GM19025 (cell line): ENCODE data around the gene SPATA7.

ENCODE experiments used
- ATAC-seq: cut with Tn5 transposase; IDR thresholded peaks from one replicate; pipeline ENCODE4 v1.9.1; 2021; ENCODE audit warnings: mild to moderate bottlenecking, low read depth, moderate library complexity; ENCODE audit not compliant: unreplicated experiment

The SPATA7 gene

DNA sequence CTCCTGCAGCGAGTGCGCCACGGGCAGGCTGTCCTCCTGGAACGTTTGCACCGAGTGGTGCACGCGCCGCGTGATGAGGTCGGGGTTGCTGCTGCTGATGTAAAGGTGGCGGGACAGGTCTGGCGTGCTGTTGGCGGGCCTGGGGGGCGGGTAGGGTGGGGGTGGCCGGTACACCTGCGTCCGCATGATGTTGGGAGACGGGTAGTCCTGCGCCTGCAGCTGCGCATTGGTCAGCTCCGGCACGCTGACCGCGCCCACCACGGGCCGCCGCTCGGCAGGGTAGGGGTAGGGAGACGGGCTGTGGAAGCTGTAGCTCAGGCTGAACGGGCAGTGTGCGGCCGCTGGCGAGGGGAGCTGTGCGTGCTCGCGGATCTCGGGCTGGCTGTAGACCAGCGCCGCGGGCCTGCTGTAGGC is 94.1 kb downstream of the SPATA7 start:
- ATAC-seq: no peak

GRCh38 chr14:88481059-88481458 is 95.6 kb downstream of the SPATA7 start:
- ATAC-seq: no peak

DNA sequence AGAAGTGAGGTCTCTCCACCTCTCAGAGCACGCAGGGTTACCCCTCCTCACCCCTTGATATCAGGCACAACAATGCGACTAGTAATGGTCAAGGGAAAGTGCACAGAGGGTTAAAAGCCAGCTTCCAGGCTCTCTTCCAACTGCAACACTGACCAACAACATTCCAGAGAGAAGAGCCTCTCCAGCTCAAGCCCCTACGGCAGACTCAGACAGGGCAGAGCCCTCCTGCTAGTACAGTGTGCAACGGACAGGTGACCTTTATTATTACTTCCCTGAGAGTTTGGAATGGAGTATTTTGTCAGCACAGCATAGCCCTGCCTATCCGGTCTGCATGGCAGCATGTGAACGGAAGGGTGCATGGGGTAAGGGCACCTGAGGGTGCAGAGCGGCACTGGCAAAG is 96.3 kb downstream of the SPATA7 start:
- ATAC-seq: no peak

- no peak for ATAC-seq
These were observed 97.1 kb downstream of the SPATA7 start for GRCh38 chr14:88482524-88482923.
